MCF 10A (cell line): Measurements from ENCODE around the gene MCM10. TPM values are rescaled to one million over a fixed set of nuclear protein-coding genes. Genes with fewer than 3 reads are reported as not detected.
A peak's percentile ranks its signal among the peaks of the same experiment; 100 is the strongest.

Experiments
- BruUV-seq: library from RNA; stranded (reverse); fragments of 400-500 nt; replicated peaks from 2 replicates; lab custom pipeline; 2021; lab: Mats Ljungman, UMichigan
- CTCF ChIA-PET: fragments of 300-600 bp; sonication (Branson Sonifier 250); formaldehyde crosslinking; extraction: SDS; loops from one replicate; lab custom pipeline; 2021; ENCODE audit warnings: antibody characterized with exemption, inconsistent platforms; lab: Yijun Ruan, JAX
- POLR2A ChIA-PET: fragments of 300-600, 350-650 bp; sonication (Branson Sonifier 250); formaldehyde crosslinking; extraction: SDS; loops from one replicate; lab custom pipeline; 2020; ENCODE audit warnings: antibody characterized with exemption, inconsistent platforms; lab: Yijun Ruan, JAX
- DNase-seq: peaks from one replicate; pipeline ENCODE4 v3.0.0-alpha.2; 2018; ENCODE audit not compliant: unreplicated experiment
- H3K27ac Mint-ChIP-seq: one replicate; pipeline ENCODE4 v1.8.0; 2022; ENCODE audit warnings: mild to moderate bottlenecking, low read depth, mixed read lengths; ENCODE audit not compliant: unreplicated experiment
- H3K27me3 Mint-ChIP-seq: one replicate; pipeline ENCODE4 v1.8.0; 2022; ENCODE audit warnings: mixed read lengths; ENCODE audit not compliant: insufficient read depth, unreplicated experiment
- H3K36me3 Mint-ChIP-seq: one replicate; pipeline ENCODE4 v1.8.0; 2022; ENCODE audit warnings: mild to moderate bottlenecking, moderate library complexity, mixed read lengths; ENCODE audit not compliant: insufficient read depth, unreplicated experiment
- H3K4me1 Mint-ChIP-seq: one replicate; pipeline ENCODE4 v1.8.0; 2022; ENCODE audit warnings: mixed read lengths; ENCODE audit not compliant: insufficient read depth, unreplicated experiment
- H3K4me3 Mint-ChIP-seq: one replicate; pipeline ENCODE4 v1.8.0; 2022; ENCODE audit warnings: mild to moderate bottlenecking, moderate library complexity, mixed read lengths; ENCODE audit not compliant: unreplicated experiment
- H3K9me3 Mint-ChIP-seq: one replicate; pipeline ENCODE4 v1.8.0; 2022; ENCODE audit warnings: mixed read lengths; ENCODE audit not compliant: unreplicated experiment
- intact Hi-C: fragments of 100-400 bp; cut with micrococcal nuclease; formaldehyde crosslinking; loops from 2 replicates; pipeline ENCODE4 v1.14.1; 2022
- total RNA-seq: library from RNA; stranded (reverse); gene quantifications from 2 replicates; pipeline ENCODE4 v1.2.3, GENCODE V29; 2022
- TF ChIP-seq, protein P1 (sequence below): fragments of 200-600 bp; IDR thresholded peaks from one replicate; pipeline ENCODE4 v1.8.0; 2022; ENCODE audit warnings: antibody characterized with exemption, mild to moderate bottlenecking; ENCODE audit not compliant: unreplicated experiment

The MCM10 gene
- total RNA-seq, 1 experiment from 2014 or later, result 6.0 TPM

DNA sequence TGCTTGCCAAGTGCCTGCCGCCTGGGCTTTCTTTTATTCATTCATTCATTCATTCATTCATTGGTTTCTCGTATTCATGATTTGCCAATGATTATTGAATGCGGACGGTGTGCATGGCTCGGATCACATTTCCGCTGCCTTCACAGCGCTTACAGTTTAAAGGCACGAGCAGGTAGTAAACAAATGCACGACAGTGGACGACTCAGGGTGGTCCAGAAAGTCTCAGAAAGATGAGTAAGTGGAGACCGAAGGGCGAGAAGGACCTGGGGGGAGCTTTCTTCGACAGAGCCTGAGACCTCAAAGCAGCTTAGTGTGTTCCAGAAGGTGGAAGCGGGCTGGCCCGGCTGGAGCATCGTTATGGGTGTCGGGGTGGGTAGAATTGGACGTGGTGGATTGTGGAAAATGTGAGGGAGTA lies 506 bp downstream of the MCM10 start:
- H3K4me3 Mint-ChIP-seq, result peak overlapping the region; percentile 85
- peak; percentile 18 for DNase-seq
- peak overlapping the region; percentile 81 for H3K27ac Mint-ChIP-seq
- H3K27me3 Mint-ChIP-seq, result no peaks in the 10 kb centered on the region
- H3K4me1 Mint-ChIP-seq, result peaks cover 19% of the 10 kb centered on the region
- H3K9me3 Mint-ChIP-seq, result no peaks in the 10 kb centered on the region
- no peaks in the 10 kb centered on the region for H3K36me3 Mint-ChIP-seq
- TF ChIP-seq, protein P1, sequence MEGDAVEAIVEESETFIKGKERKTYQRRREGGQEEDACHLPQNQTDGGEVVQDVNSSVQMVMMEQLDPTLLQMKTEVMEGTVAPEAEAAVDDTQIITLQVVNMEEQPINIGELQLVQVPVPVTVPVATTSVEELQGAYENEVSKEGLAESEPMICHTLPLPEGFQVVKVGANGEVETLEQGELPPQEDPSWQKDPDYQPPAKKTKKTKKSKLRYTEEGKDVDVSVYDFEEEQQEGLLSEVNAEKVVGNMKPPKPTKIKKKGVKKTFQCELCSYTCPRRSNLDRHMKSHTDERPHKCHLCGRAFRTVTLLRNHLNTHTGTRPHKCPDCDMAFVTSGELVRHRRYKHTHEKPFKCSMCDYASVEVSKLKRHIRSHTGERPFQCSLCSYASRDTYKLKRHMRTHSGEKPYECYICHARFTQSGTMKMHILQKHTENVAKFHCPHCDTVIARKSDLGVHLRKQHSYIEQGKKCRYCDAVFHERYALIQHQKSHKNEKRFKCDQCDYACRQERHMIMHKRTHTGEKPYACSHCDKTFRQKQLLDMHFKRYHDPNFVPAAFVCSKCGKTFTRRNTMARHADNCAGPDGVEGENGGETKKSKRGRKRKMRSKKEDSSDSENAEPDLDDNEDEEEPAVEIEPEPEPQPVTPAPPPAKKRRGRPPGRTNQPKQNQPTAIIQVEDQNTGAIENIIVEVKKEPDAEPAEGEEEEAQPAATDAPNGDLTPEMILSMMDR, result no peak
- BruUV-seq, result no TSS peak
- ChIA-PET POLR2A (interaction anchor here (0.6 to 2.0 kb wide), 8 partner anchors 9 to 141 kb away, joined by 3 to 9 read pairs (median 4); partner anchors contain the start of genes OPTN and PHYH), CTCF (interaction anchor here (0.6 to 3.2 kb wide), 10 partner anchors 10 to 1060 kb away, joined by 3 to 39 read pairs (median 4); no protein-coding TSS in a partner anchor)
- intact Hi-C loops, result loop anchor here (1.0 to 5.0 kb wide), 2 partner anchors 140 to 275 kb away; no protein-coding TSS in a partner anchor

DNA sequence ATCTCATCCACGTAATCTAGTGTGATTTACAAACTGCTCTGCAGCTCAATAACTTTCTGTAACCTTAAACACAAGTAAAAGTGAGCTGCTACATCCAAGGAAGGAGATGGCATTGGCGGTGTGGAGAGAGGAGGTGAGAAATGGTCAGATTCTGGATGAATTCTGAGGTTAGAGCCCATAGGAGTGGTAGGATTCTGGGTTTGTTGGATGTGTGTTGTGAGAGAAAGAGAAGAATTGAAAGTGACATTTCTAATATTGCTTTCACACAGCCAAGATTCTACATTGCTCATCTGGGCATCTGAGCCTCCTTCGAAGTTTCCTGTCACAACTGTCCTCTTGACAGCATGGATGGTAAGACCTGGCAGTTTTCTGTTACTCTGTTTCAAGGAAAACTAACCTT lies 2.5 kb downstream of the MCM10 start:
- ChIA-PET CTCF (interaction anchor here (0.6 kb wide), 1 partner anchor 83 kb away, joined by 7 read pairs; no protein-coding TSS in a partner anchor), POLR2A (interaction anchor here (1.1 to 1.2 kb wide), 2 partner anchors 66 to 136 kb away, joined by 3 read pairs; partner anchors contain the start of gene PHYH)
- no peak for DNase-seq
- peaks cover 19% of the 10 kb centered on the region for H3K4me1 Mint-ChIP-seq
- H3K27ac Mint-ChIP-seq, result no peak overlapping the region
- TF ChIP-seq, protein P1, result no peak
- no TSS peak for BruUV-seq
- H3K36me3 Mint-ChIP-seq, result no peaks in the 10 kb centered on the region
- no peaks in the 10 kb centered on the region for H3K9me3 Mint-ChIP-seq
- no peak overlapping the region for H3K4me3 Mint-ChIP-seq
- H3K27me3 Mint-ChIP-seq, result no peaks in the 10 kb centered on the region
- intact Hi-C loops, result loop anchor here (5.0 kb wide), 1 partner anchor 273 kb away; no protein-coding TSS in a partner anchor

DNA sequence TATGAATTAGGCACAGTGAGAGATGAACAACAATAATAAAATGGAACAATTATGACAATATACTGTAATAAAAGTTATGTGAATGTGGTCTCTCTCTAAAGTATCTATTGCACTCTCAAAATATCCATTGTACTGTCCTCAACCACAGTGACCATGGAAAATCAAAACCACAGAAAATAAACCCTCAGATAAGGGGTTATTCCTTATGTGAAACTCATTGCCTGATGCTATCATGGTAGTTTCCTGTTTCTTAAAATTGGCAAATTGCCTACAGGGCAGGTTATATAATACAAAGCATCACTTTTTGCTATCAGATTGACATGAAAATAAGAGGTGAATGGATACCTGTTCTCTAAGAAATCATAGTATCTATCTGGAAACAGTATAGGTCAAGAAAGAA lies 3.8 kb downstream of the MCM10 start:
- no peaks in the 10 kb centered on the region for H3K36me3 Mint-ChIP-seq
- no TSS peak for BruUV-seq
- H3K27me3 Mint-ChIP-seq, result no peaks in the 10 kb centered on the region
- no peak overlapping the region for H3K4me3 Mint-ChIP-seq
- H3K27ac Mint-ChIP-seq, result no peak overlapping the region
- peaks cover 19% of the 10 kb centered on the region for H3K4me1 Mint-ChIP-seq
- intact Hi-C loops, result no loop called here
- no peaks in the 10 kb centered on the region for H3K9me3 Mint-ChIP-seq
- DNase-seq, result no peak
- CTCF ChIA-PET, result no interaction called here
- POLR2A ChIA-PET, result no interaction called here
- TF ChIP-seq, protein P1, result no peak

DNA sequence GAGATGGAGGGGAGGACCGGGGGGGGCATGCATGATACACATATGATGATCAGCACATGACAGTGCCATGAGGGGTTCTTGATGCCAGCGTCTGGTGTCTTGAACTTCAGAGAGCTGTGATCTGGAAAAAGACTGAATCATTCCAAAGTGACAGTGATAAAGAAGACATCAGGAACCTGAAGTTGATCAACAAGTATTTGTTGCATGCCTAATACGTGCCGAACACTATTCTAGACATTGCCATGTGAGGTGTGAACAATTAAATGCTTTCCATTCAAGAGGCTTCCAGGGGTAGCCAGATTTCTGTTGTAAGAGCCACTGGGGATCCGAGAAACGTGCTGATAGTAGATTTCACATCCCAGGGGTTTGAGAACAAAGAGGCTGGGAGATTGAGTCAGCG lies 6.2 kb downstream of the MCM10 start:
- Mint-ChIP-seq H3K27ac (no peak overlapping the region), H3K4me1 (peaks cover 9% of the 10 kb centered on the region), H3K9me3 (no peaks in the 10 kb centered on the region), H3K4me3 (no peak overlapping the region), H3K36me3 (peaks cover 2% of the 10 kb centered on the region), H3K27me3 (no peaks in the 10 kb centered on the region)
- intact Hi-C loops, result loop anchor here (2.0 kb wide), 1 partner anchor 141 kb away; no protein-coding TSS in a partner anchor
- BruUV-seq, result no TSS peak
- ChIA-PET CTCF (interaction anchor here (1.3 kb wide), 1 partner anchor 136 kb away, joined by 5 read pairs; no protein-coding TSS in a partner anchor), POLR2A (no interaction called here)
- TF ChIP-seq, protein P1, result no peak
- no peak for DNase-seq
